H9 (cell line): ENCODE data around the gene CNOT6. TPM values are rescaled to one million over a fixed set of nuclear protein-coding genes. Genes with fewer than 3 reads are reported as not detected.

Experiments used
- DNase-seq: peaks from one replicate; pipeline ENCODE4 v3.0.0-alpha.2; 2017
- H2AFZ ChIP-seq: one replicate; pipeline ENCODE4 v1.6.1; 2013; ENCODE audit warnings: mild to moderate bottlenecking, low read length, control low read depth, moderate library complexity
- H2AK5ac ChIP-seq: 2 replicates; pipeline ENCODE4 v1.6.1; 2013; ENCODE audit warnings: low read length, control low read depth, mixed read lengths; ENCODE audit not compliant: insufficient read length
- H2BK120ac ChIP-seq: one replicate; pipeline ENCODE4 v1.6.1; 2013; ENCODE audit warnings: low read depth, mild to moderate bottlenecking, low read length, control low read depth, inconsistent platforms; ENCODE audit not compliant: poor library complexity, severe bottlenecking
- H2BK12ac ChIP-seq: 2 replicates; pipeline ENCODE4 v1.6.1; 2013; ENCODE audit warnings: low read length, control low read depth, mixed read lengths, low read depth; ENCODE audit not compliant: insufficient read length
- H2BK15ac ChIP-seq: 2 replicates; pipeline ENCODE4 v1.6.1; 2013; ENCODE audit warnings: low read depth, low read length, control low read depth
- H2BK20ac ChIP-seq: one replicate; pipeline ENCODE4 v1.6.1; 2013; ENCODE audit warnings: low read depth, mild to moderate bottlenecking, low read length, control low read depth, inconsistent platforms; ENCODE audit not compliant: poor library complexity, severe bottlenecking
- H2BK5ac ChIP-seq: 2 replicates; pipeline ENCODE4 v1.6.1; 2013; ENCODE audit warnings: low read length, control low read depth, mixed read lengths; ENCODE audit not compliant: insufficient read length
- H3K14ac ChIP-seq: 2 replicates; pipeline ENCODE4 v1.6.1; 2013; ENCODE audit warnings: low read length, control low read depth; ENCODE audit not compliant: insufficient read depth
- H3K18ac ChIP-seq: 2 replicates; pipeline ENCODE4 v1.6.1; 2013; ENCODE audit warnings: low read depth, mild to moderate bottlenecking, mixed read lengths, low read length, control low read depth; ENCODE audit not compliant: insufficient read length
- H3K23ac ChIP-seq: 2 replicates; pipeline ENCODE4 v1.6.1; 2013; ENCODE audit warnings: low read length, control low read depth, mixed read lengths, low read depth; ENCODE audit not compliant: insufficient read length
- H3K23me2 ChIP-seq: 2 replicates; pipeline ENCODE4 v1.6.1; 2013; ENCODE audit warnings: low read depth, mild to moderate bottlenecking, mixed read lengths, low read length, control low read depth; ENCODE audit not compliant: insufficient read length, poor library complexity, severe bottlenecking
- H3K27ac ChIP-seq: 2 replicates; pipeline ENCODE4 v1.5.1; 2013; ENCODE audit warnings: low read length, control low read depth, mixed read lengths, low read depth; ENCODE audit not compliant: insufficient read length
- H3K27me3 ChIP-seq: 2 replicates; pipeline ENCODE4 v1.6.1; 2013; ENCODE audit warnings: low read length, control low read depth, inconsistent platforms; ENCODE audit not compliant: insufficient read depth
- H3K4ac ChIP-seq: 2 replicates; pipeline ENCODE4 v1.6.1; 2013; ENCODE audit warnings: low read depth, mild to moderate bottlenecking, control low read depth, inconsistent platforms, low read length, moderate library complexity
- H3K4me1 ChIP-seq: 2 replicates; pipeline ENCODE4 v1.6.1; 2013; ENCODE audit warnings: low read length, control low read depth, inconsistent platforms; ENCODE audit not compliant: insufficient read depth
- H3K4me2 ChIP-seq: 2 replicates; pipeline ENCODE4 v1.6.1; 2013; ENCODE audit warnings: low read length, control low read depth, mixed read lengths; ENCODE audit not compliant: insufficient read length, insufficient read depth
- H3K56ac ChIP-seq: 2 replicates; pipeline ENCODE4 v1.6.1; 2013; ENCODE audit warnings: low read depth, mild to moderate bottlenecking, mixed read lengths, low read length, control low read depth; ENCODE audit not compliant: insufficient read length
- H3K79me1 ChIP-seq: 2 replicates; pipeline ENCODE4 v1.6.1; 2013; ENCODE audit warnings: low read depth, mild to moderate bottlenecking, moderate library complexity, low read length, control low read depth, inconsistent platforms; ENCODE audit not compliant: insufficient read depth, poor library complexity, severe bottlenecking
- H3K79me2 ChIP-seq: 2 replicates; pipeline ENCODE4 v1.6.1; 2013; ENCODE audit warnings: low read length, control low read depth, inconsistent platforms; ENCODE audit not compliant: insufficient read depth
- H3K9ac ChIP-seq: 2 replicates; pipeline ENCODE4 v1.6.1; 2013; ENCODE audit warnings: low read length, control low read depth, mixed read lengths; ENCODE audit not compliant: insufficient read length; ENCODE audit errors: extremely low read depth
- H3K9me3 ChIP-seq: one replicate; pipeline ENCODE4 v1.6.1; 2013; ENCODE audit warnings: low read depth, low read length, inconsistent platforms; ENCODE audit not compliant: control insufficient read depth
- H3T11ph ChIP-seq: one replicate; pipeline ENCODE4 v1.6.1; 2013; ENCODE audit warnings: mild to moderate bottlenecking, low read length, control low read depth, inconsistent platforms
- H4K20me1 ChIP-seq: one replicate; pipeline ENCODE4 v1.6.1; 2013; ENCODE audit not compliant: control insufficient read depth, insufficient read length, insufficient read depth
- H4K5ac ChIP-seq: 2 replicates; pipeline ENCODE4 v1.6.1; 2013; ENCODE audit warnings: low read depth, mild to moderate bottlenecking, mixed read lengths, low read length, control low read depth; ENCODE audit not compliant: insufficient read length
- H4K8ac ChIP-seq: replicated peaks from 2 replicates; pipeline ENCODE4 v1.6.1; 2013; ENCODE audit warnings: low read length, control low read depth, mixed read lengths, low read depth; ENCODE audit not compliant: insufficient read length
- H4K91ac ChIP-seq: 2 replicates; pipeline ENCODE4 v1.6.1; 2013; ENCODE audit warnings: low read depth, mild to moderate bottlenecking, moderate library complexity, mixed read lengths, low read length, control low read depth; ENCODE audit not compliant: insufficient read length
- H3K27ac Mint-ChIP-seq, 3 experiments: 2 replicates in 2 of 3; 3 replicates in 1 of 3; pipeline ENCODE4 v1.8.0; 2020 to 2021; ENCODE audit warnings: mixed read lengths in 3 of 3, mild to moderate bottlenecking in 1 of 3, moderate library complexity in 1 of 3
- H3K27me3 Mint-ChIP-seq: 2 replicates; pipeline ENCODE4 v1.8.0; 2021; ENCODE audit warnings: low read depth, mild to moderate bottlenecking, moderate library complexity, mixed read lengths
- H3K36me3 Mint-ChIP-seq, 3 experiments: 2 replicates in 2 of 3; 3 replicates in 1 of 3; pipeline ENCODE4 v1.8.0; 2020 to 2021; ENCODE audit warnings: low read depth in 3 of 3, mixed read lengths in 3 of 3; ENCODE audit not compliant: insufficient read depth in 1 of 3
- H3K4me1 Mint-ChIP-seq, 2 experiments: 2 replicates each; pipeline ENCODE4 v1.8.0; 2020; ENCODE audit warnings: mixed read lengths in 2 of 2
- H3K4me3 Mint-ChIP-seq, 2 experiments: 2 replicates in 1 of 2; 3 replicates in 1 of 2; pipeline ENCODE4 v1.8.0; 2020 to 2021; ENCODE audit warnings: mild to moderate bottlenecking in 2 of 2, mixed read lengths in 2 of 2, moderate library complexity in 1 of 2
- H3K9me3 Mint-ChIP-seq, 2 experiments: 2 replicates in 1 of 2; 3 replicates in 1 of 2; pipeline ENCODE4 v1.8.0; 2020; ENCODE audit warnings: mild to moderate bottlenecking in 2 of 2, mixed read lengths in 2 of 2, moderate library complexity in 1 of 2
- whole genome bisulfite sequencing: extraction: QIAGEN DNeasy Blood & Tissue Kit; methylation state at CpG from one replicate; pipeline ENCODE4 v1.1.7; 2013; ENCODE audit warnings: missing lambda C conversion rate, low lambda C conversion rate, mixed read lengths; ENCODE audit not compliant: insufficient read length; ENCODE audit errors: extremely low coverage; 5-methylcytosine and 5-hydroxymethylcytosine counted together
- total RNA-seq: library from RNA; stranded (reverse); gene quantifications from 2 replicates; pipeline ENCODE4 v1.2.1, GENCODE V29; 2021
- TF ChIP-seq, protein P1 (sequence below): fragments of 200-600 bp; sonication (generic); conservative IDR thresholded peaks from 3 replicates; pipeline ENCODE4 v1.8.0; 2021; ENCODE audit warnings: antibody characterized with exemption, mild to moderate bottlenecking

CNOT6 gene
- total RNA-seq, 1 experiment from 2014 or later, result 45.0 TPM

DNA sequence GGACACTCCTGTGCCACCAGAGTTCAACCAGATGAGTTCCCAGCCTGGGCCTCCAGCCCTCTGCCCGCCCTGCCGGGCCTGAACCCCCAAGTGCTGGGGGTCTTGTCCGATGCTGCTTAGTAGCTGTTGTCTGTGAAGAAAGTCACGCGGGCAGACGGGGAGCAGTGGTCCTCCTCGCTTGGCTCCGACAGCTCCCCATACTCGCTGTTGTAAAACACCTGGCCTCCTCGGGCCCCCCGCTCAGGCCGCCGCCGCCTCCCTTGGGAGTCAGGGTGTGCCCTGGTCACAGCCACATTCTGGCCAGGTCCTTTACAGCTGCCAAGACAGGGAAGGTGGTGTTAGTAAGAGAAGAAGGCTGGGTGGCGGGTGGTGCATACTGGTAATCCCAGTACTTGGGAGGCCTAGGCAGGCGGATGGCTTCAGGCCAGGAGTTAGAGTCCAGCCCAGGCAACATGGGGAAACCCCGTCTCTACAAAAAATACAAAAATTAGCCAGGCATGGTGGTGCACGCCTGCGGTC is 109.0 kb downstream of the CNOT6 start:
- no peak overlapping the region for H3K56ac ChIP-seq
- H3K79me2 ChIP-seq, result no peaks in the 10 kb centered on the region
- H3K18ac ChIP-seq, result no peak overlapping the region
- no peaks in the 10 kb centered on the region for H3K9me3 ChIP-seq
- no peak overlapping the region for H2BK120ac ChIP-seq
- Mint-ChIP-seq H3K9me3 (no peaks in the 10 kb centered on the region; a peak in 1 of 5 replicates), H3K4me3 (no peak overlapping the region), H3K27me3 (peaks cover 7% of the 10 kb centered on the region; the same call in 1 of the 2 replicates), H3K36me3 (no peaks in the 10 kb centered on the region), H3K4me1 (peaks cover 0 to 6% of the 10 kb centered on the region in 2 experiments; a peak in 3 of 4 replicates), H3K27ac (no peak overlapping the region)
- no peaks in the 10 kb centered on the region for H3K4me1 ChIP-seq
- H4K91ac ChIP-seq, result no peak overlapping the region
- H3K27ac ChIP-seq, result no peak overlapping the region
- no peak overlapping the region for H3K9ac ChIP-seq
- H2BK20ac ChIP-seq, result no peak overlapping the region
- no peak overlapping the region for H2BK15ac ChIP-seq
- no peak overlapping the region for H3K23ac ChIP-seq
- H3K27me3 ChIP-seq, result no peaks in the 10 kb centered on the region
- no peak overlapping the region for H3K14ac ChIP-seq
- no peak overlapping the region for H4K5ac ChIP-seq
- H2BK5ac ChIP-seq, result no peak overlapping the region
- no peak overlapping the region for H2BK12ac ChIP-seq
- H3K4me2 ChIP-seq, result no peak overlapping the region
- DNase-seq, result no peak
- no peak overlapping the region for H2AFZ ChIP-seq
- H3T11ph ChIP-seq, result no peak overlapping the region
- no peaks in the 10 kb centered on the region for H3K79me1 ChIP-seq
- no peak overlapping the region for H3K4ac ChIP-seq
- H4K20me1 ChIP-seq, result no peaks in the 10 kb centered on the region
- TF ChIP-seq, protein P1, sequence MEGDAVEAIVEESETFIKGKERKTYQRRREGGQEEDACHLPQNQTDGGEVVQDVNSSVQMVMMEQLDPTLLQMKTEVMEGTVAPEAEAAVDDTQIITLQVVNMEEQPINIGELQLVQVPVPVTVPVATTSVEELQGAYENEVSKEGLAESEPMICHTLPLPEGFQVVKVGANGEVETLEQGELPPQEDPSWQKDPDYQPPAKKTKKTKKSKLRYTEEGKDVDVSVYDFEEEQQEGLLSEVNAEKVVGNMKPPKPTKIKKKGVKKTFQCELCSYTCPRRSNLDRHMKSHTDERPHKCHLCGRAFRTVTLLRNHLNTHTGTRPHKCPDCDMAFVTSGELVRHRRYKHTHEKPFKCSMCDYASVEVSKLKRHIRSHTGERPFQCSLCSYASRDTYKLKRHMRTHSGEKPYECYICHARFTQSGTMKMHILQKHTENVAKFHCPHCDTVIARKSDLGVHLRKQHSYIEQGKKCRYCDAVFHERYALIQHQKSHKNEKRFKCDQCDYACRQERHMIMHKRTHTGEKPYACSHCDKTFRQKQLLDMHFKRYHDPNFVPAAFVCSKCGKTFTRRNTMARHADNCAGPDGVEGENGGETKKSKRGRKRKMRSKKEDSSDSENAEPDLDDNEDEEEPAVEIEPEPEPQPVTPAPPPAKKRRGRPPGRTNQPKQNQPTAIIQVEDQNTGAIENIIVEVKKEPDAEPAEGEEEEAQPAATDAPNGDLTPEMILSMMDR, result no peak
- no peak overlapping the region for H2AK5ac ChIP-seq
- no peak overlapping the region for H4K8ac ChIP-seq
- WGBS, result no CpG with 5 or more reads among the region's 19 CpGs
- H3K23me2 ChIP-seq, result no peaks in the 10 kb centered on the region
